SK-N-MC (cell line): ENCODE results near the gene ADD1.

Experiments
- DNase-seq: peaks from one replicate; pipeline ENCODE4 v3.0.0-alpha.2; 2011; ENCODE audit warnings: low read depth, low spot score
- H3K27ac ChIP-seq: fragments of 200-600 bp; sonication (generic); 2 replicates; pipeline ENCODE4 v1.5.1; 2016; ENCODE audit warnings: mixed run types
- H3K36me3 ChIP-seq: fragments of 200-600 bp; sonication (generic); 2 replicates; pipeline ENCODE4 v1.6.1; 2017; ENCODE audit warnings: antibody characterized with exemption, low read length, mixed read lengths; ENCODE audit not compliant: insufficient read depth
- H3K4me3 ChIP-seq: fragments of 200-600 bp; sonication (generic); 2 replicates; pipeline ENCODE4 v1.5.1; 2016
- H3K9ac ChIP-seq: fragments of 200-600 bp; sonication (generic); 2 replicates; pipeline ENCODE4 v1.8.0; 2017; ENCODE audit warnings: mixed run types, mixed read lengths; ENCODE audit not compliant: insufficient read length
- H3K9me3 ChIP-seq: fragments of 200-600 bp; sonication (generic); 2 replicates; pipeline ENCODE4 v1.6.1; 2017; ENCODE audit warnings: low read depth, mild to moderate bottlenecking, antibody characterized with exemption, low read length, moderate library complexity, mixed read lengths
- EZH2 ChIP-seq: fragments of 200-600 bp; sonication (generic); IDR thresholded peaks from one replicate; pipeline ENCODE4 v1.6.1; 2017; ENCODE audit warnings: antibody characterized with exemption
- FOXP2 ChIP-seq: optimal IDR thresholded peaks from 2 replicates; pipeline ENCODE3; 2011; ENCODE audit warnings: mild to moderate bottlenecking, moderate library complexity; ENCODE audit not compliant: insufficient read depth; ENCODE audit errors: extremely low read length, control extremely low read depth
- POLR2AphosphoS5 ChIP-seq: IDR thresholded peaks from 2 replicates; pipeline ENCODE4 v1.6.1; 2012; ENCODE audit warnings: mild to moderate bottlenecking, low read depth, low read length, borderline replicate concordance

ADD1 gene

DNA sequence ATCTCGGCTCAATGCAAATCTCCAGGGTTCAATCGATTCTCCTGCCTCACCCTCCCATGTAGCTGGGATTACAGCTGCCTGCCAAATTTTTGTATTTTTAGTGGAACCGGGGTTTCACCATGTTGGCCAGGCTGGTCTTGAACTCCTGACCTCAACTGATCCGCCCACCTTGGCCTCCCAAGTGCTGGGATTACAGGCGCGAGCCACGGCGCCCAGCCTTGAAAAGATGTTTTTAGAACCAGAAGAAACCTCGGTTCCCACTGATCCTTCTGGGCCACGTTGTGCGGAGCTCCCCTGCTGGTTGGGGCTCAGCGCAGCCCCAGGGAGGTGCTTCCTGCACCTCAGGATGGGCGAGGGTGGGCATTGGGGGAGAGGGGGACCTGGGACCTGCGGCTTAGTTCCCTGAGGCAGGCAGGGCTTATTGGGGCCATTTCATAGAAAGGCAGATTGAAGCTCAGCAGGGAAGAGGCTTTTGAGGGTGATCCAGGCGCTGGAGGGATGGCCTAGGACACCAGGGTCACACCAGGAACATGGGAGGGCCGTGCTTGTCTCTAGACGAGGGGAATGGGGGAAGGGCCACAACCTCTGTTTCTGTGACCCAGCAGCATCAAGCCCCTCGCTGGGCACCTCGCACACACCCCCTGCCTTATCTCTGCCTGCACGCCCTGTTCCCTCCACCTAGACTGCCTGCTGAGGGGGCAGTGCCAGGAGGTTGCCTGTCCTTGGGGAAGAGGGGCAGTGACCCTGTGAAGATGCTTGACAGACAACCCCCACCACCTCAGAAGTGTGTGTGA lies 6.3 kb upstream of the ADD1 start:
- Histone ChIP-seq H3K4me3 (peak overlapping the region; percentile 65), H3K9me3 (no peaks in the 10 kb centered on the region), H3K36me3 (peaks cover 12% of the 10 kb centered on the region; the same call in 1 of the 2 replicates), H3K27ac (peak overlapping the region; percentile 85), H3K9ac (peak overlapping the region; percentile 16)
- TF ChIP-seq EZH2 = no peak
- TF ChIP-seq FOXP2 = no peak
- no peak for TF ChIP-seq POLR2AphosphoS5
- no peak for DNase-seq

DNA sequence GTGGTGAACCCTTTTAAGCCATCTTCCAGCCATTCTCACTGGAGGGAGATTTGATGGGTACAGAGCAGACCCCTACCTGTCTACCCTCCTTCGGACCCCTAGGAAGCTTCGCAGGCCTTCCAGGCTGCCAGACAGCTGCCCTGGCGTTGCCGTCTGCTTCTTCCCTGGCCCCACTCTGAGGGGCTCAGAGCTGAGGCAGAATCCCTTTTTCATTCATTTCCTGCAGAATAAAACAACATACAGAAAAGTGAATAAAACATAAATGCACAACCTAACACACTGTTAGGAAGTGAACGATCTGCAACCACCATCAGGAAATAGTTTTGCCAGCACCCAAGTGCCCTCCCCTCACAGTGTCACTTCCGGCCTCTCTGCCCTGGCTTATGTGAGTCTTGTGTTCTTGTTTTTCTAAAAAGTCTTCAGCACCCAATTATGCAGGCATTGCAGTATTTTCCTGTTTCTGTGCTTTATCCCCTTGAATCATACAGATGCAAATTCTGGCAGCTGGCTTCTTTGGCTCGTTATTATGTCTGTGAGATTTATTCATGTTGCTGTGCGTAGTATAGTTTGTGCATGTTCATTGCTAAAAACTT lies 5.6 kb upstream of the ADD1 start:
- peak overlapping the region; percentile 16 for H3K9ac ChIP-seq
- peak overlapping the region; percentile 85 for H3K27ac ChIP-seq
- DNase-seq = no peak
- TF ChIP-seq POLR2AphosphoS5 (peak; percentile 69), EZH2 (no peak)
- H3K4me3 ChIP-seq = peak overlapping the region; percentile 65
- H3K9me3 ChIP-seq = no peaks in the 10 kb centered on the region
- H3K36me3 ChIP-seq = peaks cover 6% of the 10 kb centered on the region; the same call in 1 of the 2 replicates

DNA sequence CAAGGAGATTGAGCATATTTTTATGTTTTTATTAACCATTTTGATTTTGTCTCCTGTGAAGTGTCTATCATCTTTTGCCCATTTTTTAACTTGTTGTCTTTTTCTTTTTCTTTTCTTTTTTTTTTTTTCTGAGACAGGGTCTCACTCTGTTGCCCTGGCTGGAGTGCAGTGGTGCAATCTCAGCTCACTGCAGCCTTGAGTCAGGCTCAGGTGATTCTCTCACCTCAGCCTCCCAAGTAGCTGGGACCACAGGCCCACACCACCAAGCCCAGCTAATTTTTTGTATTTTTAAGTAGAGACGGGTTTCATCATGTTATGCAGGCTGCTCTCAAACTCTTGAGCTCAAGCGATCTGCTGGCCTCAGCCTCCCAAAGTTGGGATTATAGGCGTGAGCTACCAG lies 4.6 kb upstream of the ADD1 start:
- peak overlapping the region; percentile 85; the same call in 1 of the 2 replicates for H3K27ac ChIP-seq
- no peak for DNase-seq
- TF ChIP-seq EZH2 (no peak), FOXP2 (no peak), POLR2AphosphoS5 (no peak)
- H3K4me3 ChIP-seq = peak overlapping the region; percentile 65; the same call in 1 of the 2 replicates
- H3K9me3 ChIP-seq = no peaks in the 10 kb centered on the region
- H3K9ac ChIP-seq = no peak overlapping the region
- H3K36me3 ChIP-seq = no peaks in the 10 kb centered on the region; the same call in 1 of the 2 replicates

DNA sequence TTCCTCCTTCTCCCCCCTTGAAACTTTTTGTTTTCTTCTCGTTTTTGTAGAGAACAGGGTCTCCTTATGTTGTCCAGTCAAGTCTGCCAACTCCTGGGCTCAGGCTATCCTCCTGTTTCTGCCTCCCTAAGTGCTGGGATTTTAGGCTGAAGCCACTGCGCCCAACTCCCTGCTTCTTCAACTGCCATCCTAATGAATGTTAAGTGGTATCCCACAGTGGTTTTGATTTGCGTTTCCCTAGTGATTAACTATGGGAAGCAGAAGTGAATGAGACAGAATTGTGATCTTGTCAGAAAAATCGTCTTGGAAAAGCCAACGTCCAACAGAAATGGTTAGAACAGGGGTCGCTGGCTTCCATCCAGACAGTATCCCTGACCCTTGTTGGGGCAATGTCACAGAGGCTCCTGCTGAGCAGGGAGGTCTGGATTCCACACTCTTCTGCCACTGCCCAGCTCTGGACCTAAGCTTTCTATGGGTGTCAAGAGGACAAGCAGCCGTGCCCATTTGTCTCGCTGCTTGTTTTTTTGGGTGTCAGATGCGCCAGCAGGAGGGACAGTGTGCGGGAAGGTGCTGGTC lies 869 bp upstream of the ADD1 start:
- Histone ChIP-seq H3K9ac (peak overlapping the region; percentile 98), H3K36me3 (no peaks in the 10 kb centered on the region), H3K4me3 (peak overlapping the region; percentile 96), H3K9me3 (no peaks in the 10 kb centered on the region), H3K27ac (no peak overlapping the region)
- TF ChIP-seq EZH2 (no peak), FOXP2 (no peak), POLR2AphosphoS5 (no peak)
- no peak for DNase-seq

DNA sequence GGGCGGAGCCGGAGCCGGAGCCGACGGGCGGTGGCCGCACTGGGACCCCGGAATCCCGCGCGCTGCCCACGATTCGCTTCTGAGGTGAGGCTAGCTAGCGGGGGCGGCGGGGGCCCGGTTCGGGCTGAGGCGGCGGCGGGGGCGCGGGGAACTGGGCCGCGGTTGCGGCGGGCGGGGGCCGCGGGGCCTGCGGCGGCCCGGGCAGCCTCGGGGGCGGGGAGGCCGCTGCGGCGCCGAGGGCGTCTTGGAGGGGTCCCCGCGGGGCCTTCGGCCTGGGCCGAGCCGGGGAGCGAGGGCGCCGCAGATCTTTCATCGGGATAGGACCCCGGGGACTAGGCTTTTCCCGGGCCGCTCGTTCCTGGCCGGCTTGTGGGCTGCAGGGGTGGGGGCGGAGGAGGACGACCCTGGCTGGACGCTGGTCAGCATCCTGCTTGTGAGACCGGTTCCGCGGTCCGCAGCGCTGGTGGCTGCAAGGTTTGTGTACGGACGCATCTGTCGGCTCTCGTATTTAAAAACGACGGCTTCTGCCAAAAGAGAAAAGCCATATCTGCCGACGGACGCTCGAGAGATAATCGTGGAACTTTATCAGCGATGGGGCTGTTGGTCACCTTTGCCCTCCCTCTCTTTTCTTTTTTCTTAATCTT lies 419 bp downstream of the ADD1 start:
- peak overlapping the region; percentile 98 for H3K9ac ChIP-seq
- H3K36me3 ChIP-seq = no peaks in the 10 kb centered on the region
- no peak overlapping the region; the same call in 1 of the 2 replicates for H3K27ac ChIP-seq
- peak overlapping the region; percentile 96 for H3K4me3 ChIP-seq
- H3K9me3 ChIP-seq = no peaks in the 10 kb centered on the region
- TF ChIP-seq EZH2 (no peak), POLR2AphosphoS5 (no peak), FOXP2 (no peak)
- DNase-seq = no peak

DNA sequence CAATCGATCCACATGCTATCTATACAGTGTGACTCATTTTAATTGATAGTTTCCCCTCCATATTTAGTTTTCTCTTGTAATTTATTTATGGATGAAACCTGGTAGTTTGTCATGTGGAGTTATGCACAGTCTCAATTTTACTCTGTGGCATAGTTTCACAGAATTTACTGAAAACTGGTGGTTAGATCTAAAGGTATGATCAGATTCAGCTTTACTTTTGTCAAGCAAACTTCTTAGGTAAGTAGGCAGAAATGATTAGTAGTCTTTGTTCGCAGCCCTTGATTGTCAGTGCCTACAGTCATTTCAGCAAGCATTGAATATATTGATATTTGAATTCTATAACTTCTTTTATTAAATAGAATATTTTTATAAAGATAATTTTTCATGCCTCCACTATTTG lies 2.5 kb downstream of the ADD1 start:
- no peaks in the 10 kb centered on the region for H3K9me3 ChIP-seq
- no peaks in the 10 kb centered on the region for H3K36me3 ChIP-seq
- H3K9ac ChIP-seq = no peak overlapping the region
- no peak for DNase-seq
- no peak overlapping the region for H3K27ac ChIP-seq
- H3K4me3 ChIP-seq = no peak overlapping the region
- TF ChIP-seq POLR2AphosphoS5 = no peak
- no peak for TF ChIP-seq FOXP2
- no peak for TF ChIP-seq EZH2

DNA sequence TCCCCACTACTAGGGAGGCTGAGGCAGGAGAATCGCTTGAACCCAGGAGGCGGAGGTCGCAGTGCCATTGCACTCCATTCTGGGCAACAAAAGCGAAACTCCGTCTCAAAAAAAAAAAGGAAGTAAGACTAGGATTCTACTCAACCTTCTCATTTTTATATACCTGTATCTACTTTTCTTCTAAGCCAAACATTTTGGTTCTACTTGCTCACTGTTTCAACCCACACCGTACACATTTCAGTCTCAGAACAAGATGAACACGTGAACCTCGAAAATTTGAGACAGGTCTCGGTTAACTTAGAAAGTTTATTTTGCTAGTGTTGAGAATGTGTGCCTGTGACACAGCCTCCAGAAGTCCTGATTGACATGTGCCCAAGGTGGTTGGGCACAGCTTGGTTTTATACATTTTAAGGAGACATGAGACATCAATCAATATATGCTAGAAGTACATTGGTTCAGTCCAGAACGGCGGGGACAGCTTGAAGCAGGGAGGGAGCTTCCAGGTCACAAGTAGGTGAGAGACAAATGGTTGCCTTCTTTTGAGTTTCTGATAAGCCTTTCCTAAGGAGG lies 3.7 kb downstream of the ADD1 start:
- H3K27ac ChIP-seq = no peak overlapping the region
- no peak overlapping the region for H3K4me3 ChIP-seq

More for the DNA sequence above, 3.7 kb downstream of the ADD1 start:
- Histone ChIP-seq H3K9ac (no peak overlapping the region), H3K9me3 (no peaks in the 10 kb centered on the region), H3K36me3 (no peaks in the 10 kb centered on the region)
- no peak for DNase-seq
- TF ChIP-seq EZH2 = no peak
- no peak for TF ChIP-seq FOXP2
- no peak for TF ChIP-seq POLR2AphosphoS5
